ENCODE measurements around the gene HECTD4.
"Not testable (repeated sequence)": the region's sequence is repeated elsewhere in the genome, so short reads cannot be mapped to it uniquely, and the experiment has no call there.

The HECTD4 gene

DNA sequence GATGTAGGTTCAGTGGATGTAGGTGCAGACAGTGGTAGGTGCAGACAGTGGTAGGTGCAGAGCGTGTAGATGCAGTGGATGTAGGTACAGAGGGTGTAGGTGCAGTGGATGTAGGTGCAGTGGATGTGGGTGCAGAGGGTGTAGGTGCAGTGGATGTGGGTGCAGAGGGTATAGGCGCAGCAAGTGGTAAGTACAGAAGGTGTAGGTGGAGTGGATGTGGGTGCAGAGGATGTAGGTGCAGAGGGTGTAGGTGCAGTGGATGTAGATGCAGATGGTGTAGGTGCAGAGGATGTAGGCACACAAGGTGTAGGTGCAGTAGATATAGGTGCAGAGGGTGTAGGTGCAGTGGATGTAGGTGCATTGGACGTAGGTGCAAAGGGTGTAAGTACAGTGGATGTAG, 86.0 kb downstream of the HECTD4 start:
- H3K4me3 ChIP-seq (ENCODE audit: low read length): no peak overlapping the region
- DNase-seq (ENCODE audit: low read depth, low spot score): no peak

GRCh38 chr12:112294793-112295192, 87.4 kb downstream of the HECTD4 start:
- DNase-seq (ENCODE audit: low read depth, low spot score): no peak
- no peak overlapping the region for H3K4me3 ChIP-seq (ENCODE audit: low read length)

- H3K4me3 ChIP-seq (ENCODE audit: low read length): no peak overlapping the region
- no peak for DNase-seq (ENCODE audit: low read depth, low spot score)
Measured at GRCh38 chr12:112288638-112289037, 93.6 kb downstream of the HECTD4 start.

- DNase-seq (ENCODE audit: low read depth, low spot score): no peak
- no peak overlapping the region for H3K4me3 ChIP-seq (ENCODE audit: low read length)
Measured at GRCh38 chr12:112285600-112286401, 96.4 kb downstream of the HECTD4 start.

GRCh38 chr12:112283546-112283945, 98.7 kb downstream of the HECTD4 start:
- no peak for DNase-seq (ENCODE audit: low read depth, low spot score)

GRCh38 chr12:112282920-112283319, 99.3 kb downstream of the HECTD4 start:
- DNase-seq (ENCODE audit: low read depth, low spot score): no peak
- no peak overlapping the region for H3K4me3 ChIP-seq (ENCODE audit: low read length)

More at GRCh38 chr12:112283546-112283945, 98.7 kb downstream of the HECTD4 start:
- no peak overlapping the region for H3K4me3 ChIP-seq (ENCODE audit: low read length)

DNA sequence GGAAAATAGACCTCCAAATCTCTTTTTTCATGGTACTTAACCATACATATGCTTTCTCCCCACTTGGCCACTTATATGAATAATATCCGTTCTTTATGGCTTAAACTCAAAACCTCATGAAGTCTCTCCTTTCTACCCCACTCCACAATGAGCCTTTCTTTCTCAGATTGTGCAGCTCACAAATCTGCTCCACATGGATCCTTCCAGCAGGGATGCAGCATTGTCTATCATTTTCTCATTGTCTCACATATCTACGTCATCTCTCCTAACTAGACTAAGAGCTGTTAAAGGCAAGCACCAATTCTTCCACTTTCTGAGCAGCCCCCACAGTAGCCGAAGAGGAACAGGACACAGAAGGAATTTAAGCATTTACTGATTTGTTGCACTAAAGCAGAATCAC, 106.4 kb downstream of the HECTD4 start:
- no peak for DNase-seq (ENCODE audit: low read depth, low spot score)
- no peak overlapping the region for H3K4me3 ChIP-seq (ENCODE audit: low read length)

GRCh38 chr12:112275207-112275606, 107.0 kb downstream of the HECTD4 start:
- no peak for DNase-seq (ENCODE audit: low read depth, low spot score)
- no peak overlapping the region for H3K4me3 ChIP-seq (ENCODE audit: low read length)

DNA sequence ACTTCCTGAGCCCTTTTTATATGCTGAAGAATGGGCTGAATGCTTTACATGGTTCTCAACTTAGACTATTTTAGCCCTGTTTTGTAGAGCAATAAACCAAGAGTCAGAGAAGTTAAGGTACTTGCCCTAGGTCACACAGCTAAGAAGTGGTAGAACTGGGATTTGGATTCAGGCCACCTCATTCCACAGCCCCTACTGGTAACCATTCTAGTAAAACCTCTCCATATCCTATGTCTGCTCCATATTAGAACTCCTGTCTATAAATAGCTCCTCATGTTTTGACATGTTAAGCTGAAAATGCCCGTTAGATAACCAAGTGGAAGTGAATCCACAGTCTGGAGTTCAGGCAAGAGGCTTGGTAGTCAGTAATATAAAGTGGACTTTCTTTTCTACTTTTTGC, 111.6 kb downstream of the HECTD4 start:
- no peak for DNase-seq (ENCODE audit: low read depth, low spot score)
- H3K4me3 ChIP-seq (ENCODE audit: low read length): no peak overlapping the region

GRCh38 chr12:112266473-112266872, 115.8 kb downstream of the HECTD4 start:
- H3K4me3 ChIP-seq (ENCODE audit: low read length): no peak overlapping the region
- no peak for DNase-seq (ENCODE audit: low read depth, low spot score)

DNA sequence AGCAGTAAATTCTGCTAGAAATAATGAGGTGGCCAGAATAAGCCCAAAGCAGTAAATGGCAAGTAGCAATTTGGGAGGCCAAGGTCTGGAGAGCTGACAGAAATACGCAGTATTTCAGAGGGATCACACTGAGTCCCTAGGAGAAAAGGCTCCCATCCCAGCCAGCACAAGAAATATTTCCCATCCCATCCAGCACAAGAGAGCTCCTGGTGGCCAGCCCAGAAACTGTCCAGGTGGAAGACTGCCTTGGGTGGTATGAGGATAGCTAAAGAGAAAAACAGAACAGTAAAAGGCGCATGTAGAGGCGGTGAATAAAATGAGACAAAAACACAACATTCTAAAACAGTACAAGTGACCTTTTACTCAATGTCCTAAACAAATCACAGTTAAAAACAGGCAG, 120.7 kb downstream of the HECTD4 start:
- no peak for DNase-seq (ENCODE audit: low read depth, low spot score)
- no peak overlapping the region for H3K4me3 ChIP-seq (ENCODE audit: low read length)

DNA sequence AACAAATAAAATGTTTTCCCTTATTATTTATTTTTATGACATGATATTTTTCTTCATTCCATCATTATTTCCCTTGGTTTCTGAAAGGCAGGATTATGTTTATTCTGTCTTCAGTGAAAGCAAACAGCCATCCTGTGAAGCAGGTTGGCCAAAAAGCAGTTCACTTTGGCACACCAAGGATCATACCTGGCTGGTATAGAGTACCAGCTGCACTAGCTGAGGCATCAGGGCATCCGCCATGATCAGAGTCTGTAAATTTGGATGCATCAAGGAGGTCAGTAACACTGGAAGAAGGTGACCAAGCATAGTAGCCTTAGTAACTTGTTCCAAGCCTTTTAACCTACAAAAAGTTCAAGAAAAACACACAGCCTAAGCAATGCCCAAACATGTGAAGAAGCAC, 123.3 kb downstream of the HECTD4 start:
- DNase-seq (ENCODE audit: low read depth, low spot score): no peak
- H3K4me3 ChIP-seq (ENCODE audit: low read length): no peak overlapping the region

DNA sequence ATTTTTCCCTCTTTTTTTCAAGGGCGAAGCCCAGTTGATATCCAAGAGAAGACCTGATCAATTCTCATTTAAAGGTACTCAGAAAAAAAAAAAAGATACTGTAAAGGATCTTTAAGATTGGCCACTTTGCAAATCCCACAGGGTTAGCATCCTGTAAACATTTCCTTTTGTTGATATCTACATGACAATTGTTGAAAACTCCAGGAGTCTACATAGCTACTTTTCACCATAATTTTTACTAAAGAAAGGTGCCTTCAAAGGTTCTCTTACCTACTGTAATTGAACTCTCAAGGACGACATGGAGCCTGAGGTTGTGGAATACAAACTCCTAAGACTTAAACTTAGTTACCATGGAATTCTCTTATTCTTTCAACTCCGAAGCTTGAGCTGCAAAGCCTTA, 125.5 kb downstream of the HECTD4 start:
- H3K4me3 ChIP-seq (ENCODE audit: low read length): no peak overlapping the region
- DNase-seq (ENCODE audit: low read depth, low spot score): no peak

DNA sequence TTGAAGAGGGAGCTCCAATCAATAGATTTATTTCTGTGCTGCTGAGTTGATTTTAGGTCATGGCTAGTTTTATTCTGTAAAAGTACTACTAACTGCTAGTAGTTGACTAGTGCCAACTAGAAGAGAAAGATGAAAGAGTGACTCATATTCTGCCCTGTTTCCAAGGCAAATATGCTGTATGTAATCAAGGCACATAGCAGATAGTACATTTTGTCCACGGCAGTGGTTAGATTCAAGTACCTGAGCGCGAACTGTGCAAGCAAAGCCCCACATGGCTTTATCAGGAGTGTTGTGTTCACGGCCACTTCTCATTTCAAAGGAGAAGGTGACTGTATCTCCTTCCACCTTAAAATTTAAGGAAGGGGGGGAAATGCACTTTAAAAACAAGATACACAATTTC, 130.0 kb downstream of the HECTD4 start:
- H3K4me3 ChIP-seq (ENCODE audit: low read length): no peak overlapping the region
- no peak for DNase-seq (ENCODE audit: low read depth, low spot score)

GRCh38 chr12:112244902-112245301, 137.3 kb downstream of the HECTD4 start:
- DNase-seq (ENCODE audit: low read depth, low spot score); H3K4me3 ChIP-seq (ENCODE audit: low read length): not testable (repeated sequence)

GRCh38 chr12:112243255-112244110, 138.7 kb downstream of the HECTD4 start:
- DNase-seq (ENCODE audit: low read depth, low spot score): no peak
- H3K4me3 ChIP-seq (ENCODE audit: low read length): no peak overlapping the region

- DNase-seq (ENCODE audit: low read depth, low spot score): no peak
- no peak overlapping the region for H3K4me3 ChIP-seq (ENCODE audit: low read length)
Measured at GRCh38 chr12:112241176-112241575, 141.1 kb downstream of the HECTD4 start.

- no peak for DNase-seq (ENCODE audit: low read depth, low spot score)
- no peak overlapping the region for H3K4me3 ChIP-seq (ENCODE audit: low read length)
Measured at GRCh38 chr12:112239881-112240280, 142.3 kb downstream of the HECTD4 start.

GRCh38 chr12:112239020-112239419, 143.2 kb downstream of the HECTD4 start:
- no peak for DNase-seq (ENCODE audit: low read depth, low spot score)
- H3K4me3 ChIP-seq (ENCODE audit: low read length): no peak overlapping the region

DNA sequence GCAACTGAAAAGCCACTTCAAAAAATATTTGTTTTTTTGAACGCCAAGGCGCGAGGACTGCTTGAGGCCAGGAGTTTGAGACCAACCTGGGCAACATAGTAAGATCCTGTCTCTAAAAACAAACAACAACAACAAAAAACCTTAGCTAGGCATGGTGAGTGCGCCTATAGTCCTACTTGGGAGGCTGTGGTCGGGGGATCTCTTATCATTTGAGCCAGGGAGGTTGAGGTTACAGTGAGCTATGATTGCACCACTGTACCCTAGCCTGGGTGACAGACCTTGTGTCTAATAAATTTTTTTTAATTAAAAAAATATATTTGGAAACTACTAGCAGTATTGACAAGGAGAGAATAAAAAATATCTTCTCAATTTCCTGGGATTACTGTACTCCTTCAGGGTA, 143.8 kb downstream of the HECTD4 start:
- no peak overlapping the region for H3K4me3 ChIP-seq (ENCODE audit: low read length)
- DNase-seq (ENCODE audit: low read depth, low spot score): no peak
